Activated CD8-positive, alpha-beta T cell treated with anti-CD3 and anti-CD28 coated beads for 36 hours (primary cell): ENCODE measurements around the gene SLC43A3. TPM values are rescaled to one million over a fixed set of nuclear protein-coding genes. Genes with fewer than 3 reads are reported as not detected.

Experiments used
- ATAC-seq: fragments of 200-7000 bp; cut with Tn5 transposase; one replicate; pipeline ENCODE4 v1.10.0; 2021; ENCODE audit warnings: mild to moderate bottlenecking, moderate library complexity
- CTCF ChIA-PET: fragments of 350-600 bp; sonication (Branson Sonifier 250); formaldehyde crosslinking; loops from one replicate; lab custom pipeline; 2021; ENCODE audit warnings: antibody characterized with exemption; lab: Charles Lee
- POLR2A ChIA-PET: fragments of 350-600 bp; sonication (Branson Sonifier 250); formaldehyde crosslinking; loops from one replicate; lab custom pipeline; 2021; ENCODE audit warnings: antibody characterized with exemption; lab: Charles Lee
- DNase-seq: peaks from one replicate; pipeline ENCODE4 v3.0.0-alpha.2; 2020
- H3K27ac Mint-ChIP-seq: one replicate; pipeline ENCODE4 v1.8.0; 2021; ENCODE audit warnings: mild to moderate bottlenecking, mixed read lengths
- H3K27me3 Mint-ChIP-seq: one replicate; pipeline ENCODE4 v1.8.0; 2021; ENCODE audit warnings: mixed read lengths
- H3K36me3 Mint-ChIP-seq: one replicate; pipeline ENCODE4 v1.8.0; 2021; ENCODE audit warnings: low read depth, mixed read lengths
- H3K4me1 Mint-ChIP-seq: one replicate; pipeline ENCODE4 v1.8.0; 2021; ENCODE audit warnings: low read depth, mixed read lengths
- H3K4me3 Mint-ChIP-seq: one replicate; pipeline ENCODE4 v1.8.0; 2021; ENCODE audit warnings: mild to moderate bottlenecking, moderate library complexity, mixed read lengths
- H3K9me3 Mint-ChIP-seq: one replicate; pipeline ENCODE4 v1.8.0; 2021; ENCODE audit warnings: mixed read lengths
- CTCF ChIP-seq: fragments of 200-600 bp; IDR thresholded peaks from one replicate; pipeline ENCODE4 v1.8.0; 2022; ENCODE audit warnings: antibody characterized with exemption, mild to moderate bottlenecking
- intact Hi-C: fragments of 100-400 bp; cut with micrococcal nuclease; formaldehyde crosslinking; loops from one replicate; pipeline ENCODE4 v1.10.0; 2022
- total RNA-seq, 2 experiments: library from RNA; stranded (reverse); gene quantifications; one replicate each; pipeline ENCODE4 v1.2.3, GENCODE V29; 2021

Gene SLC43A3
- total RNA-seq, 2 experiments from 2014 or later = 294 to 300 TPM

GRCh38 chr11:57469268-57469667 is 42.3 kb upstream of the SLC43A3 start:
- no peak for TF ChIP-seq CTCF
- Mint-ChIP-seq H3K27me3 (peaks cover 2% of the 10 kb centered on the region), H3K27ac (no peak overlapping the region), H3K36me3 (no peaks in the 10 kb centered on the region), H3K4me3 (no peak overlapping the region), H3K4me1 (peaks cover 8% of the 10 kb centered on the region), H3K9me3 (no peaks in the 10 kb centered on the region)
- ChIA-PET POLR2A (interaction anchor here (1.0 kb wide), 1 partner anchor 19 kb away, joined by 3 read pairs; no protein-coding TSS in a partner anchor), CTCF (interaction anchor here (0.6 to 3.3 kb wide), 3 partner anchors 11 to 24 kb away, joined by 3 to 16 read pairs (median 4); no protein-coding TSS in a partner anchor)
- intact Hi-C loops = no loop called here
- ATAC-seq = no peak
- no peak for DNase-seq

GRCh38 chr11:57468276-57468675 is 41.4 kb upstream of the SLC43A3 start:
- CTCF ChIA-PET = interaction anchor here (1.2 to 3.3 kb wide), 3 partner anchors 11 to 59 kb away, joined by 5 to 16 read pairs (median 11); no protein-coding TSS in a partner anchor
- peaks cover 3% of the 10 kb centered on the region for H3K4me1 Mint-ChIP-seq
- DNase-seq = no peak
- no peaks in the 10 kb centered on the region for H3K36me3 Mint-ChIP-seq
- intact Hi-C loops = no loop called here
- no peaks in the 10 kb centered on the region for H3K9me3 Mint-ChIP-seq
- ATAC-seq = no peak
- H3K27ac Mint-ChIP-seq = no peak overlapping the region
- POLR2A ChIA-PET = interaction anchor here (0.5 kb wide), 1 partner anchor 179 kb away, joined by 3 read pairs; no protein-coding TSS in a partner anchor
- H3K27me3 Mint-ChIP-seq = peaks cover 1% of the 10 kb centered on the region
- no peak for TF ChIP-seq CTCF
- H3K4me3 Mint-ChIP-seq = no peak overlapping the region

- no peaks in the 10 kb centered on the region for H3K36me3 Mint-ChIP-seq
- no peaks in the 10 kb centered on the region for H3K27me3 Mint-ChIP-seq
- DNase-seq (no peak), ATAC-seq (no peak)
- H3K4me3 Mint-ChIP-seq = no peak overlapping the region
- no peaks in the 10 kb centered on the region for H3K4me1 Mint-ChIP-seq
- no peak overlapping the region for H3K27ac Mint-ChIP-seq
- POLR2A ChIA-PET = interaction anchor here (0.5 kb wide), 2 partner anchors 60 to 179 kb away, joined by 3 read pairs; no protein-coding TSS in a partner anchor
- TF ChIP-seq CTCF = no peak
- CTCF ChIA-PET = interaction anchor here (1.2 to 3.3 kb wide), 3 partner anchors 10 to 59 kb away, joined by 5 to 16 read pairs (median 11); no protein-coding TSS in a partner anchor
- H3K9me3 Mint-ChIP-seq = no peaks in the 10 kb centered on the region
- intact Hi-C loops = no loop called here
Measured at GRCh38 chr11:57467508-57468157, 40.7 kb upstream of the SLC43A3 start.

GRCh38 chr11:57466680-57467079 is 39.8 kb upstream of the SLC43A3 start:
- TF ChIP-seq CTCF = no peak
- no peak for DNase-seq
- H3K27ac Mint-ChIP-seq = no peak overlapping the region
- POLR2A ChIA-PET = no interaction called here
- H3K9me3 Mint-ChIP-seq = no peaks in the 10 kb centered on the region
- intact Hi-C loops = no loop called here
- no peaks in the 10 kb centered on the region for H3K4me1 Mint-ChIP-seq
- CTCF ChIA-PET = interaction anchor here (0.9 kb wide), 1 partner anchor 27 kb away, joined by 3 read pairs; no protein-coding TSS in a partner anchor
- peaks cover 3% of the 10 kb centered on the region for H3K27me3 Mint-ChIP-seq
- no peak for ATAC-seq
- H3K36me3 Mint-ChIP-seq = no peaks in the 10 kb centered on the region
- no peak overlapping the region for H3K4me3 Mint-ChIP-seq
